T-helper 17 cell (primary cell): ENCODE measurements around the gene APOBEC3H. TPM values are rescaled to one million over a fixed set of nuclear protein-coding genes. Genes with fewer than 3 reads are reported as not detected.
"Not testable (repeated sequence)": the region's sequence is repeated elsewhere in the genome, so short reads cannot be mapped to it uniquely, and the experiment has no call there.

Experiments used
- ATAC-seq: fragments of 150-1000 bp; cut with Tn5 transposase; 2 replicates; pipeline ENCODE4 v1.10.0; 2021; ENCODE audit warnings: mild to moderate bottlenecking, moderate library complexity
- DNase-seq, 3 donors: peaks; one replicate each; pipeline versions ENCODE4 v3.0.0 to v3.0.0-alpha.2; 2020 to 2021
- H3K9me3 ChIP-seq: one replicate; pipeline ENCODE4 v1.7.0; 2013; ENCODE audit warnings: low read length, mild to moderate bottlenecking; ENCODE audit not compliant: control insufficient read depth, poor library complexity, severe bottlenecking
- H3K27ac Mint-ChIP-seq: one replicate; pipeline ENCODE4 v1.8.0; 2022; ENCODE audit warnings: mild to moderate bottlenecking, moderate library complexity, mixed read lengths
- H3K27me3 Mint-ChIP-seq: one replicate; pipeline ENCODE4 v1.8.0; 2022; ENCODE audit warnings: mixed read lengths
- H3K36me3 Mint-ChIP-seq: one replicate; pipeline ENCODE4 v1.8.0; 2022; ENCODE audit warnings: low read depth, mixed read lengths
- H3K4me1 Mint-ChIP-seq: one replicate; pipeline ENCODE4 v1.8.0; 2022; ENCODE audit warnings: mild to moderate bottlenecking, mixed read lengths
- H3K4me3 Mint-ChIP-seq: one replicate; pipeline ENCODE4 v1.8.0; 2022; ENCODE audit warnings: mild to moderate bottlenecking, moderate library complexity, mixed read lengths
- total RNA-seq, 4 donors: library from RNA in 2 of 4; stranded (reverse) in 2 of 4; gene quantifications; one replicate each; pipeline ENCODE4 v1.2.3 and lab custom pipeline; 2022 to 2026

The APOBEC3H gene
- total RNA-seq, 2 donors from 2014 or later = 1.4 to 4.4 TPM

DNA sequence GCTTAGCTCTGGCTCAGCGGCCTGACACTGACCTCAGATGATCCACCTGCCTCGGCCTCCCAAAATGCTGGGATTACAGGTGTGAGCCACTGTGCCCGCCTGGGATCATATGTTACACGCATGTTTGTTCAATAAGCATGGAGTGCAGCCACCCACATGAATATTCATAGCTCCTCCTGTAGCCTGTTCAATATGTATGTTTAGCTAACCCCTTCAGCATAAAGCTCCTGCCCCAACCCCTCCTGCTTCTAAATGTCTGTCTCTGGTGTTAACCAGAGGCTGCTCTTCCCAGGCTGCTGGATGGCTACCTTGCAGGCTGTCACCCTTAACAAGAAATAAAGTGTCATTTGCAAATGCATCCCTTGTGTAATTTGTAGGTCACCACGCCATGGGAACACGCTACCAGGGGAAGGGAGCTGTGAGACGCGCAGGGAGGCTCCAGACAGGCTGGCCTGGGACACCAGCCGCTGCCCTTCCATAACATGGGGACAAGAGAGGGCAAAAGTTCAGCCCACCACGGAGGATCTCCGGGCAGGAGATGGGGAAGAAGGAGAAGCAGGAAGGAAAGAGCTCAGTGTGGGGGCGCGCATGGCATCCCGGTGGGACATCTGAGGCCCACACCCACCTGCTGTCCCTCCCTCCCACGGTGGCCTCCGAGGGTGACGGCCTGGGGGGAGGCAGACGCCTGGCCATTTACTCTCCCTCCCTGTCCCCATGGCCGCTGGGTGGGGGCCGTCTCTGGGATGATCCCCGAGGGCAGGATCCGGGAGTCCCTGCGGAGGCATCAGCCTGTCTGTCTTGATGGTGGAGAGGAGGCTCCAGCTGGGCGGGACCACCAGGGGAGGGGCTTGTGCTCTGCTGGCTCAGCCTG is 20.7 kb upstream of the APOBEC3H start:
- Mint-ChIP-seq H3K27ac (peak overlapping the region; percentile 88), H3K4me1 (peaks cover 21% of the 10 kb centered on the region), H3K4me3 (peak overlapping the region; percentile 78)
- not testable (repeated sequence) for DNase-seq, H3K27me3 Mint-ChIP-seq, H3K36me3 Mint-ChIP-seq, ATAC-seq, H3K9me3 ChIP-seq

DNA sequence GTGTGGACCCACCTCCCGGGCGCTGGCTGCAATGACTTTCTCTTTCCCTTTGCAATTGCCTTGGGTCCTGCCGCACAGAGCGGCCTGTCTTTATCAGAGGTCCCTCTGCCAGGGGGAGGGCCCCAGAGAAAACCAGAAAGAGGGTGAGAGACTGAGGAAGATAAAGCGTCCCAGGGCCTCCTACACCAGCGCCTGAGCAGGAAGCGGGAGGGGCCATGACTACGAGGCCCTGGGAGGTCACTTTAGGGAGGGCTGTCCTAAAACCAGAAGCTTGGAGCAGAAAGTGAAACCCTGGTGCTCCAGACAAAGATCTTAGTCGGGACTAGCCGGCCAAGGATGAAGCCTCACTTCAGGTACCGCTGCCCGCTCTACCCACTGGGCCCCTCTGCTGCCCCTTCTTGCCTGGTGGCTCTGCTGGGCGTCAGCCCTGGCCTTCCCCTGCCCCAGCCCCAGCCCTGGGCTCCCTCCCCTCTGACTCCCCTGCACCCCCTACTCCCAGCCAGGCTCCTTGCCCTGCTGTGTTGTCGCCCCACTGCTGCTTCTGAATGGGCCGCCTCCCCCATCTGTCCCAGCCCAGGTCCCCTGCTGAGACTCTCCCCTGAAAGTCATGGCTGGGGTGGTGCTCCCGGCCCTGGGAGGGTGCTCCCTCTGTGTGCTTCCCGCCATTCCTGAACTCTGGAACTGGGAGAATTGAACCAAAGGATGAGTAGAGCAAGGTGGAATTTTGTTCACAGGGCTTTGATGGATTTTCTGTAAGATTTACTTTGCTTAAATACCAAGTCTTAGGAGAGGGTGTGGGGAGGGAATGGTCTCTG is 19.8 kb upstream of the APOBEC3H start, which contains the start of gene APOBEC3G:
Gene APOBEC3G (plus strand): TSS at position 250 of the 815 bp plus-strand sequence. CDS start 87 bp downstream, at position 337.
- Mint-ChIP-seq H3K27ac (peak within 1 kb of the TSS; percentile 88), H3K4me1 (peaks cover 21% of the 10 kb centered on the region), H3K4me3 (peak within 1 kb of the TSS; percentile 89)
- H3K27me3 Mint-ChIP-seq, H3K9me3 ChIP-seq, H3K36me3 Mint-ChIP-seq: not testable (repeated sequence)
- peak; percentile 94 for ATAC-seq
- peak in 2 of 3 donors; percentile 26 to 37 for DNase-seq

DNA sequence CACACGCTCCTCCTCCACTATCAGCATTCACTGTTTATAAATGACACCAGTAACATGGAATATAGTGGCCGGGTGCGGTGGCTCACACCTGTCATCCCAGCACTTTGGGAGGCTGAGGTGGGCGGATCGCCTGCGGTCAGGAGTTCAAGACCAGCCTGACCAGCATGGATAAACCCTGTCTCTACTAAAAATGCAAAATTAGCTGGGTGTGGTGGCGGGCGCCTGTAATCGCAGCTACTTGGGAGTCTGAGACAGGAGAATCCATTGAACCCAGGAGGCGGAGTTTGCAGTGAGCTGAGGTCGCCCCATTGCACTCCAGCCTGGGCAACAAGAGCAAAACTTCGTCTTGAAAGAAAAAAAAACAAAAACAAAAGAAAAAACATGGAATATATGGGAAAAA is 19.1 kb upstream of the APOBEC3H start:
- not testable (repeated sequence) for ATAC-seq, DNase-seq, H3K27me3 Mint-ChIP-seq, H3K36me3 Mint-ChIP-seq, H3K9me3 ChIP-seq
- peak overlapping the region; percentile 89 for H3K4me3 Mint-ChIP-seq
- H3K4me1 Mint-ChIP-seq = peaks cover 21% of the 10 kb centered on the region
- H3K27ac Mint-ChIP-seq = peak overlapping the region; percentile 88

DNA sequence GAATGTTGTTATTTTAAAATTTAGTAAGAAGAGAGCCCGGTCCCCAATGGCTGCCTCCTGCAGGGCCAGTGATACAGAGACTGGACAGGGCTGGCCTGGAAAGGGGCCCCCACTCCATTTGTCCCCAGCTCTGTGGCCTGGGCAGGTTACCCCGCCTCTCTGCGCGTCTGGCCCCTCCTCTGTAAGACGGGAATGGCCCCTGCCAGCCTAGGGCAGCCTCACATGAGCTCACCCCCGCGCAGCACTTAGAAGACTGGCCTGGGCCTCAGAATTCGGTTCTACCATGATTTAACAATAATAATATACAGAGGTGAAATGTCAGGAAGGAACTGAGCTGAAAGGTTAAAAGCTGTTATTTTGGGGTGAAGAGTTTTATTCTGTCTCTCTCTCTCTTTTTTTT is 18.7 kb upstream of the APOBEC3H start:
- DNase-seq = no peak
- Mint-ChIP-seq H3K27me3 (no peaks in the 10 kb centered on the region), H3K4me3 (peak overlapping the region; percentile 89), H3K27ac (peak overlapping the region; percentile 88), H3K4me1 (peaks cover 21% of the 10 kb centered on the region), H3K36me3 (no peaks in the 10 kb centered on the region)
- ATAC-seq = no peak
- no peaks in the 10 kb centered on the region for H3K9me3 ChIP-seq

DNA sequence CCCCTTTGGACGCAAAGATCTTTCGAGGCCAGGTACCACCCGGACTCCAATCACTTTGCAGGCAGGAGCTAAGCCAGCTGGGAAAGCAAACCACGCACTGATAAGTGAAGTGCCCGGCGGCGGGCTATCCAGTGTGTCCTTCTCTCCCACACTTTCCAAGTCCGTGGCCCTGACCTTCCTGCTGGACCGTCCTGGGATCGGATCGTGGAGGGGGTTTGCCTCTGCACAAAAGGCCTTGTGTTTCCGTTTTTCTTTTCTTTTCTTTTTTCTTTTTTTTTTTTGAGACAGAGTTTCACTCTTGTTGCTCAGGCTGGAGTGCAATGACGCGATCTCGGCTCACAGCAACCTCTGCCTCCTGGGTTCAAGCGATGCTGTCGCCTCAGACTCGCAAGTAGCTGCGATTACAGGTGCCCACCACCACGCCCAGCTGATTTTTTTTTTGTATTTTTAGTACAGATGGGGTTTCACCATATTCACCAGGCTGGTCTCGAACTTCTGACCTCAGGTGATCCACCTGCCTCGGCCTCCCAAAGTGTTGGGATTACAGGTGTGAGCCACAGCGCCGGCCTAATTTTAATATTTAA is 17.9 kb upstream of the APOBEC3H start:
- not testable (repeated sequence) for H3K4me3 Mint-ChIP-seq, H3K36me3 Mint-ChIP-seq, ATAC-seq, H3K9me3 ChIP-seq, H3K27me3 Mint-ChIP-seq, DNase-seq
- Mint-ChIP-seq H3K4me1 (peaks cover 21% of the 10 kb centered on the region), H3K27ac (peak overlapping the region; percentile 88)

DNA sequence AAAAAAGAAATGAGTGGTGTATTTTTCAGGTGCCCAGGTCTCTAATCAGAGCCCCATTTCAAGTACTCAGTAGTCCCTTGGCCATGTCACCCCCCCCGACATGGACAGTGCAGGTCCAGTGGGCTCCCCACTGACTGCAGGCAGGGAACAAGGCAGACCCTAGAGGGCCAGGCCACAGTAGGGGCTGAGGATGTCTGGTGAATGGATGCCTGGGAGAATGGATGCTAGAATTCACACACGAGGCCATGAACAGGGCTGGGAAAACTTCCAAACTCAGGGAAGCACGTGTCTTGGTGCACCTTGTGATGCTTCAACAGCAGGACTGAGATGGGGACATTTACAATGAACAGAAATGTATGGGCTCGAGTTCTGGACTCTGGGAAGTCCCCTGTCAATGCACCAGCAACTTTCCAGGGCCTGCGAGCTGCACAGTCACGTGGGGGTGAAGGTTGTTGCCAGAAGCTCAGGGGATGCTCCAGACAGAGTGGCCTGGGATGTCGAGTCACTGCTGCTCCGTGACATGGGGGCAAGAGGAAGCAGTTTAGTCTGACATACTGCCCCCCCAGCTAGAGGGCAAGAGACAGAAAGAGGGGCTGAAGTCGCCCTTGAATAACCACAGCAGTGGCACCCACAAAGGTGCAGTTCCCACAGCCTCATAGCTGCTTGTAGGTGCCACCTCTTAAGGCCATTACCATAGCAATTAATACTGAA is 16.8 kb upstream of the APOBEC3H start:
- Mint-ChIP-seq H3K27me3 (no peaks in the 10 kb centered on the region), H3K36me3 (no peaks in the 10 kb centered on the region), H3K4me1 (peaks cover 20% of the 10 kb centered on the region), H3K4me3 (no peak overlapping the region), H3K27ac (peak overlapping the region; percentile 84)
- no peak for DNase-seq
- ATAC-seq = no peak
- no peaks in the 10 kb centered on the region for H3K9me3 ChIP-seq

DNA sequence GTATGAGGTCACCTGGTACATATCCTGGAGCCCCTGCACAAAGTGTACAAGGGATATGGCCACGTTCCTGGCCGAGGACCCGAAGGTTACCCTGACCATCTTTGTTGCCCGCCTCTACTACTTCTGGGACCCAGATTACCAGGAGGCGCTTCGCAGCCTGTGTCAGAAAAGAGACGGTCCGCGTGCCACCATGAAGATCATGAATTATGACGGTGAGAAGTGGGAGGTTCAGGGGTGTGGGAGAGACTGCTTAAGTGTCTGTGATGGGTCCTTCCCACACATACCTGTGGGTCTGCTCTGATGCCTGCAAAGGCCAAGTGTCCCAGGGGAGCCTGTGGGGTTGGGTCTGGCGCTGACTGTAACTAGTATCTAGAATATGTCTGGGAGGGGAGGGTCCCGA is 16.0 kb upstream of the APOBEC3H start:
- H3K27ac Mint-ChIP-seq = peak overlapping the region; percentile 29
- H3K4me3 Mint-ChIP-seq = no peak overlapping the region
- ATAC-seq (no peak), DNase-seq (no peak)
- no peaks in the 10 kb centered on the region for H3K36me3 Mint-ChIP-seq
- peaks cover 17% of the 10 kb centered on the region for H3K4me1 Mint-ChIP-seq
- no peaks in the 10 kb centered on the region for H3K27me3 Mint-ChIP-seq
- no peaks in the 10 kb centered on the region for H3K9me3 ChIP-seq

DNA sequence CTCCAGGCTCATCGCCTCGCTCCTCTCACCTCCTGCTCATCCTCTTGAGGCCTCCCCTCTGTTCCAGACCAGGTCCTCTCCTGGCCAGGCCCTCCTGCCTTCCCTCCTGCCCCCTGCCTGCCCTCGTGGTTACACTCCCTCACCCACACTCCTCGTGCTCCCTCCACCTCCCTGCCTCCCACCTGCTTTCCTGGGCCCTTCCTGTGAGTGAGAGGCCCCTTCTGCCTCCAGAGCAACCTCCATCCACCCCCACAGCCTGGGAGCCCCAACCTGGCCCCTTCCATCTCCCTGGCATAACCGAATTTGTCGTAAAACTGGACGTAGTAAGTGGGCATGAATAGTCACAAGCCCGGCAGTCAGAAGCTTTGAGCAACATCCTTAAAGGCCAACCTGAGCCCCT is 15.4 kb upstream of the APOBEC3H start:
- no peak for ATAC-seq
- Mint-ChIP-seq H3K36me3 (peaks cover 2% of the 10 kb centered on the region), H3K27me3 (no peaks in the 10 kb centered on the region), H3K27ac (peak overlapping the region; percentile 32), H3K4me3 (no peak overlapping the region), H3K4me1 (peaks cover 16% of the 10 kb centered on the region)
- H3K9me3 ChIP-seq = no peaks in the 10 kb centered on the region
- no peak for DNase-seq

DNA sequence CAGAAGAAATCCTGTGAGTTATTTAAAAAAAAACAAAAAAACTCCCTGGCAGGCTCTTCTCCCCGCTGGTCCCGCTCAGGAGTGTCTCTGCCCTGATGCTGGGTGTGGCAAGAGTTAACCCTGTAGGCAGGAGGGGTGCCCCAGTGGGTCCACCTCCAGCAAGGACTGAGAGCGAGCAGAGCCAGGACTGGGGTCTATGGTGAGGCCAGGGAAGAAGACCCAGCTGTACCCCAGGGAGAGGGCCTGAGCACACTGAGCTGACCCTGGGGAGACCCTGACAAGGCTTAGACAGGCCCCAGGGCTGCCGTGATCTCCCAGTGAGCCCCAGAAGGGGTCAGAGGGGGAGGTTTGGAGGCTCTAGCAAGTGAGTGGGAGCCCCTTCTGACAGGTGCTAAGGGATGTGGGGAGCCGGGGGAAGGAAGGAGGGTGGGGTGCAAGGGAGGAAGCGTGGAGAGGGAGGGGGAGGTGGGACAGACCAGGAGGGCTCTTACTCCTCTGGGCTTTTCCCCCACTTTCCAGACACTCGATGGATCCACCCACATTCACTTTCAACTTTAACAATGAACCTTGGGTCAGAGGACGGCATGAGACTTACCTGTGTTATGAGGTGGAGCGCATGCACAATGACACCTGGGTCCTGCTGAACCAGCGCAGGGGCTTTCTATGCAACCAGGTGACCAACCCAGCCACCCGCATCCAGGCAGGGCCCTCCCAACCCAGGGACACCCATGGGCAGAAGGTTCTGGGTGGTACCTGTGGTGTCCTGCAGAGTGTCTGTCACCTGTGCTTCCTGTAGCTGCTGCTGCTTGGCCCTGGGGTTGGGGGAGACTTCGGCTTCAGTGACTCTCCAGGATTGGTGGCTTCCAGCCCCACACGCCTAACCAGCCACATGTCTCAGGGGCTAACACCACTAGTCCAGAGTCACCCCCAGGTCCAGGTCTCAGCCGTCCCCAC is 13.6 kb upstream of the APOBEC3H start:
- peaks cover 5% of the 10 kb centered on the region for H3K36me3 Mint-ChIP-seq
- H3K4me3 Mint-ChIP-seq = no peak overlapping the region
- peaks cover 13% of the 10 kb centered on the region for H3K4me1 Mint-ChIP-seq
- ATAC-seq (no peak), DNase-seq (no peak)
- no peaks in the 10 kb centered on the region for H3K9me3 ChIP-seq
- no peaks in the 10 kb centered on the region for H3K27me3 Mint-ChIP-seq
- peak overlapping the region; percentile 27 for H3K27ac Mint-ChIP-seq

DNA sequence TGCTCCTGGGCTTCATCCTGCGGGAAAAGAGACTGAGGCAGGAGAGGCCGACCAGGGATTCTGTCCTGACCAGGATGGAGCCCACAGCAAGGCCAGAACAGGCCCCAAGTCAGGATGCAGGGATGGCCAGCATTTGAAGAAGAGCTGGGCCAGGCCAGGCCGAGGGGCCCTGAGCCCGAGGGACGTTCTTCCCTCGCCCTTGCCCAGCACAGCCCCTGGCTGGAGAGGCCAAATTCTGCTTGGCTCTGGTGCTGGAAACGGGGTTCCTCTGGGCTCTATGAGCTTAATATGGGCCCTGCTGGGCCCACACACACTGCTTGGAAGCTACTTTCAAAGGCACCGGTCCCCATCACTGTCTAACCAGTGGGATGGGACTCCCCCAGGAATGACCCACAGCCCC is 12.4 kb upstream of the APOBEC3H start:
- no peak for ATAC-seq
- H3K4me3 Mint-ChIP-seq = no peak overlapping the region

DNA sequence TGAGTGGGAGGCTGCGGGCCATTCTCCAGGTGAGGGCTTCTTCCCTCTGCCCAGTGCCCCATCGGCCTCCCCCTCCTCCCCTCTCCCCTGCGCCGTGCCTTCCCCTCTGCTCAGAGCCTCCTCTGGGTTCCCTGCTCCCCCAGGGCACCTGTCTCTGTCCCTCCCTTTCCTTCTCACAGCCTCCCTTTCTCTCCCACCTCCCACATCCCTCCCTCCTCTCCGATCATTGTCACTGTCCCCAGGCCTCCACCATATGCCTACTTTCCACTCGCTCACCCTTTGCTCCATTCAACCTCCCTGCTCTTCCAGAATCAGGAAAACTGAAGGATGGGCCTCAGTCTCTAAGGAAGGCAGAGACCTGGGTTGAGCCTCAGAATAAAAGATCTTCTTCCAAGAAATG is 9.9 kb upstream of the APOBEC3H start:
- peaks cover 5% of the 10 kb centered on the region for H3K36me3 Mint-ChIP-seq
- H3K27me3 Mint-ChIP-seq = no peaks in the 10 kb centered on the region
- ATAC-seq (no peak), DNase-seq (no peak)
- peak overlapping the region; percentile 98 for H3K27ac Mint-ChIP-seq
- H3K4me1 Mint-ChIP-seq = peaks cover 34% of the 10 kb centered on the region
- no peaks in the 10 kb centered on the region for H3K9me3 ChIP-seq
- H3K4me3 Mint-ChIP-seq = no peak overlapping the region

More for the DNA sequence above, 12.4 kb upstream of the APOBEC3H start:
- no peak for DNase-seq
- H3K27me3 Mint-ChIP-seq = no peaks in the 10 kb centered on the region
- H3K4me1 Mint-ChIP-seq = peaks cover 16% of the 10 kb centered on the region
- H3K36me3 Mint-ChIP-seq = peaks cover 5% of the 10 kb centered on the region
- H3K27ac Mint-ChIP-seq = no peak overlapping the region
- H3K9me3 ChIP-seq = no peaks in the 10 kb centered on the region
